Hepatocyte (in vitro differentiated cells): Measurements from ENCODE around the gene ZNF143. TPM values are rescaled to one million over a fixed set of nuclear protein-coding genes. Genes with fewer than 3 reads are reported as not detected.

ENCODE experiments used
- DNase-seq: peaks from one replicate; pipeline ENCODE4 v3.0.0-alpha.2; 2016; ENCODE audit warnings: low spot score
- H2AFZ ChIP-seq: fragments of 200-600 bp; sonication (generic); 2 replicates; pipeline ENCODE4 v1.6.0; 2016; ENCODE audit warnings: antibody characterized with exemption, mild to moderate bottlenecking
- H3K27ac ChIP-seq: fragments of 200-600 bp; sonication (generic); 2 replicates; pipeline ENCODE4 v1.5.1; 2016; ENCODE audit warnings: mild to moderate bottlenecking
- H3K27me3 ChIP-seq: fragments of 200-600 bp; sonication (generic); 2 replicates; pipeline ENCODE4 v1.6.1; 2016
- H3K36me3 ChIP-seq: fragments of 200-600 bp; sonication (generic); replicated peaks from 2 replicates; pipeline ENCODE4 v1.5.1; 2016; ENCODE audit warnings: low read depth; ENCODE audit not compliant: insufficient read depth
- H3K4me1 ChIP-seq: fragments of 200-600 bp; sonication (generic); 2 replicates; pipeline ENCODE4 v1.5.1; 2016; ENCODE audit warnings: mild to moderate bottlenecking, moderate library complexity; ENCODE audit not compliant: insufficient read depth
- H3K4me2 ChIP-seq: fragments of 200-600 bp; sonication (generic); 2 replicates; pipeline ENCODE4 v1.6.0; 2016
- H3K4me3 ChIP-seq: fragments of 200-600 bp; sonication (generic); 2 replicates; pipeline ENCODE4 v1.5.1; 2016; ENCODE audit warnings: mild to moderate bottlenecking
- H3K79me2 ChIP-seq: fragments of 200-600 bp; sonication (generic); 2 replicates; pipeline ENCODE4 v1.6.0; 2017; ENCODE audit warnings: mild to moderate bottlenecking
- H3K9me2 ChIP-seq: fragments of 200-600 bp; sonication (generic); replicated peaks from 2 replicates; pipeline ENCODE4 v1.6.0; 2017; ENCODE audit warnings: mild to moderate bottlenecking; ENCODE audit not compliant: insufficient read depth
- H3K9me3 ChIP-seq: fragments of 200-600 bp; sonication (generic); 2 replicates; pipeline ENCODE4 v1.5.1; 2016; ENCODE audit warnings: low read depth, mild to moderate bottlenecking
- H4K20me1 ChIP-seq: fragments of 200-600 bp; sonication (generic); 2 replicates; pipeline ENCODE4 v1.6.0; 2016; ENCODE audit warnings: mild to moderate bottlenecking; ENCODE audit not compliant: insufficient read depth, poor library complexity, severe bottlenecking
- CTCF ChIP-seq: fragments of 200-600 bp; sonication (generic); IDR thresholded peaks from 2 replicates; pipeline ENCODE4 v1.5.1; 2016; ENCODE audit warnings: antibody characterized with exemption, mild to moderate bottlenecking; ENCODE audit not compliant: poor library complexity
- EZH2 ChIP-seq: fragments of 200-600 bp; sonication (generic); IDR thresholded peaks from 2 replicates; pipeline ENCODE4 v1.6.1; 2016; ENCODE audit warnings: antibody characterized with exemption, mild to moderate bottlenecking, borderline replicate concordance
- EZH2phosphoT487 ChIP-seq: fragments of 200-600 bp; sonication (generic); IDR thresholded peaks from one replicate; pipeline ENCODE4 v1.6.1; 2018; ENCODE audit warnings: antibody characterized with exemption, mild to moderate bottlenecking, low read depth, moderate library complexity; ENCODE audit not compliant: unreplicated experiment, severe bottlenecking
- WGBS: methylation state at CpG from one replicate; pipeline ENCODE4 v1.1.6; 2016; ENCODE audit warnings: low lambda C conversion rate; ENCODE audit errors: missing lambda C conversion rate; 5-methylcytosine and 5-hydroxymethylcytosine counted together
- polyA plus RNA-seq: library from polyadenylated mRNA; unstranded; fragments of >200 nt; fragmentation: Nextera tagmentation; extraction: Ambion mirVana; gene quantifications from 2 replicates; pipeline ENCODE4 v1.2.1, GENCODE V29; 2016
- total RNA-seq: library from RNA; depleted of rRNA; stranded (reverse); fragments of >200 nt; gene quantifications from 2 replicates; pipeline ENCODE4 v1.2.3, GENCODE V29; 2014

The ZNF143 gene
- total and polyA plus RNA-seq, 2 experiments from 2014 or later = 20.9 to 36.1 TPM

DNA sequence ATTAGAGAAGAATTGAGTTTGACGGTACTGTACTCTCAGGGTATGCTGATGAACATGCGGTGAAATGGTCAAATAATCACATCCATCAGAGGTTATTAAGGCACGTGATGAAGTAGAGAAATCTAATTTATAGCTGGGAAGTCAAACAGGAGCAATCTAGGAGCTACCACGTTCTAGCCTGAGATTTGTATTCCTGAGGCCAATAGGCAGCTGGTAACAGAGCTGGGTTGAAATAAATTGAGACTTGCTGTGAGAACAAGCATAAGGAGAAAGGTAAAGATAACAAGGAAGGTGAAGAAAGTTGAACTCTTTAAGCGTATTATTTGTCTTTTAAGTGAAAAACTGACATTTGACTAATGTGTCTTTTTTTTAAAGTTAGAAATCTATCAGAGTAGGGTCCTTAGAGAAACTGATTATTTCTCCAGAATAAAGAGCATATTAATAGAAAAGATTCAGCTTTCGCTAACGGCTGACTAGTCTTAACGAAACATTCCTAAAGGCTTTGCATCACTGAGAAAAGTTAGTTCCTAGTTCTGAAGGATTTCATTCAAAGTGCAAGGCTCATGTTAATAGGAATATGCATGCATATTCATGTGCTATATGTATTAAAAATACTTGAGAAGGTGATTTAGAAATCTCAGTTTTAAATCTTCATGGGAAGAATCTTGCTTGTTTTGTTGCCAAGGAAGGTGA is 107.5 kb downstream of the ZNF143 start:
- peak overlapping the region; percentile 97 for H3K27ac ChIP-seq
- H3K36me3 ChIP-seq = no peaks in the 10 kb centered on the region
- no peaks in the 10 kb centered on the region for H3K9me3 ChIP-seq
- WGBS = 52% methylated on average over 8 of the region's 8 CpGs
- H3K9me2 ChIP-seq = no peaks in the 10 kb centered on the region
- TF ChIP-seq EZH2 (no peak), EZH2phosphoT487 (no peak), CTCF (no peak)
- no peaks in the 10 kb centered on the region for H3K27me3 ChIP-seq
- no peaks in the 10 kb centered on the region for H4K20me1 ChIP-seq
- H3K4me1 ChIP-seq = peaks cover 43% of the 10 kb centered on the region
- no peak overlapping the region for H3K4me3 ChIP-seq
- peak overlapping the region; percentile 69 for H3K4me2 ChIP-seq
- no peak for DNase-seq
- no peak overlapping the region for H2AFZ ChIP-seq
- no peaks in the 10 kb centered on the region for H3K79me2 ChIP-seq

GRCh38 chr11:9568854-9569587 is 108.2 kb downstream of the ZNF143 start:
- Histone ChIP-seq H3K36me3 (no peaks in the 10 kb centered on the region), H3K27ac (peak overlapping the region; percentile 97), H2AFZ (no peak overlapping the region), H3K9me2 (no peaks in the 10 kb centered on the region), H3K79me2 (no peaks in the 10 kb centered on the region), H3K27me3 (no peaks in the 10 kb centered on the region), H4K20me1 (no peaks in the 10 kb centered on the region), H3K4me2 (peak overlapping the region; percentile 69), H3K9me3 (no peaks in the 10 kb centered on the region), H3K4me3 (no peak overlapping the region), H3K4me1 (peaks cover 43% of the 10 kb centered on the region)
- WGBS = 12% methylated on average over 7 of the region's 7 CpGs
- peak; percentile 90 for DNase-seq
- TF ChIP-seq CTCF (no peak), EZH2phosphoT487 (no peak), EZH2 (no peak)

GRCh38 chr11:9569588-9570164 is 108.9 kb downstream of the ZNF143 start:
- Histone ChIP-seq H2AFZ (no peak overlapping the region), H3K4me2 (peak overlapping the region; percentile 69), H4K20me1 (no peaks in the 10 kb centered on the region), H3K4me1 (peaks cover 43% of the 10 kb centered on the region), H3K9me2 (no peaks in the 10 kb centered on the region), H3K4me3 (no peak overlapping the region), H3K36me3 (no peaks in the 10 kb centered on the region), H3K79me2 (peaks cover 3% of the 10 kb centered on the region), H3K27me3 (no peaks in the 10 kb centered on the region), H3K27ac (peak overlapping the region; percentile 97), H3K9me3 (no peaks in the 10 kb centered on the region)
- 69% methylated on average over 5 of the region's 5 CpGs for WGBS
- DNase-seq = no peak
- no peak for TF ChIP-seq EZH2phosphoT487
- no peak for TF ChIP-seq CTCF
- TF ChIP-seq EZH2 = no peak
